Posterior vena cava (tissue), 2 donors: Measurements from ENCODE around the gene NETO2. TPM values are rescaled to one million over a fixed set of nuclear protein-coding genes. Genes with fewer than 3 reads are reported as not detected.

Experiments used
- total RNA-seq, 2 donors: library from RNA; stranded (reverse); fragmentation: NEBNext Ultra II Directional; extraction: Animal tissue kit (Norgen Biotek cat#: 25700); gene quantifications; one replicate each; pipeline ENCODE4 v1.2.1, GENCODE V29; 2021
- donor health status: DM: yes; HTN: yes; CAD: no.
- donor health status: DM: yes; HTN: yes; CAD: no.

Gene NETO2
- total RNA-seq, 2 donors from 2014 or later, result 1.3 to 2.6 TPM

Other genes with a start within 250 kb of the NETO2 start
- gene DNAJA2, start 170.3 kb downstream of the NETO2 start, total RNA-seq, result 10 to 100 TPM; 46.9 to 47.8 TPM